Hepatocyte (in vitro differentiated cells): ENCODE results near the gene EIF3L.

ENCODE experiments used
- EZH2 ChIP-seq: fragments of 200-600 bp; sonication (generic); IDR thresholded peaks from 2 replicates; pipeline ENCODE4 v1.6.1; 2016; ENCODE audit warnings: antibody characterized with exemption, mild to moderate bottlenecking, borderline replicate concordance
- EZH2phosphoT487 ChIP-seq: fragments of 200-600 bp; sonication (generic); IDR thresholded peaks from one replicate; pipeline ENCODE4 v1.6.1; 2018; ENCODE audit warnings: antibody characterized with exemption, mild to moderate bottlenecking, low read depth, moderate library complexity; ENCODE audit not compliant: unreplicated experiment, severe bottlenecking
- TF ChIP-seq, protein P1 (sequence below): fragments of 200-600 bp; sonication (generic); IDR thresholded peaks from 2 replicates; pipeline ENCODE4 v1.5.1; 2016; ENCODE audit warnings: antibody characterized with exemption, mild to moderate bottlenecking; ENCODE audit not compliant: poor library complexity

DNA sequence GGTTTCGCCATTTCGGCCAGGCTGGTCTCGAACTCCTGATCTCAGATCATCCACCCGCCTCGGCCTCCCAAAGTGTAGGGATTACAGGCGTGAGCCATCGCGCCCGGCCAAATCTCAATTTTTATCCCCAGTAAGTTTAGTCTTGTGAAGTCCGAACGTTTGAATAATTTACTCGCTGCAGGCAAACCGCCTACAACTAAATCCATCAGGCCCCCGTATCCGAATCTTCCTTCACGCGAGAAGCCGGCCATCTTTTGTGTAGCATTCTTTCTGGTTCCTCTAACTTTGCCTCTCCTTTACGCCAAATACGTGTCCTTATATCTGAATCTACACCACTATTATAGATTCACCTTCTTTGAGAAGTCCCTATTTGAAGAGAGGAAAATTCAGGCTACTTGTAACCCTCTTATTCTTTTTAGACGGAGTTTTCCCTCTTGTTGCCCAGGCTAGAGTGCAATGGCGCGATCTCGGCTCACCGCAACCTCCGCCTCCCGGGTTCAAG is 581 bp upstream of the EIF3L start:
- TF ChIP-seq, protein P1, sequence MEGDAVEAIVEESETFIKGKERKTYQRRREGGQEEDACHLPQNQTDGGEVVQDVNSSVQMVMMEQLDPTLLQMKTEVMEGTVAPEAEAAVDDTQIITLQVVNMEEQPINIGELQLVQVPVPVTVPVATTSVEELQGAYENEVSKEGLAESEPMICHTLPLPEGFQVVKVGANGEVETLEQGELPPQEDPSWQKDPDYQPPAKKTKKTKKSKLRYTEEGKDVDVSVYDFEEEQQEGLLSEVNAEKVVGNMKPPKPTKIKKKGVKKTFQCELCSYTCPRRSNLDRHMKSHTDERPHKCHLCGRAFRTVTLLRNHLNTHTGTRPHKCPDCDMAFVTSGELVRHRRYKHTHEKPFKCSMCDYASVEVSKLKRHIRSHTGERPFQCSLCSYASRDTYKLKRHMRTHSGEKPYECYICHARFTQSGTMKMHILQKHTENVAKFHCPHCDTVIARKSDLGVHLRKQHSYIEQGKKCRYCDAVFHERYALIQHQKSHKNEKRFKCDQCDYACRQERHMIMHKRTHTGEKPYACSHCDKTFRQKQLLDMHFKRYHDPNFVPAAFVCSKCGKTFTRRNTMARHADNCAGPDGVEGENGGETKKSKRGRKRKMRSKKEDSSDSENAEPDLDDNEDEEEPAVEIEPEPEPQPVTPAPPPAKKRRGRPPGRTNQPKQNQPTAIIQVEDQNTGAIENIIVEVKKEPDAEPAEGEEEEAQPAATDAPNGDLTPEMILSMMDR: no peak
- no peak for TF ChIP-seq EZH2
- no peak for TF ChIP-seq EZH2phosphoT487
